ENCODE measurements around the gene DHFR.

GRCh38 chr5:80668016-80668969 is 13.5 kb upstream of the DHFR start:
- no peak for TF ChIP-seq POLR2AphosphoS5 (IDR thresholded peaks at IDR 0.05; ENCODE audit: low read depth, low read length)
- TF ChIP-seq, protein P1, sequence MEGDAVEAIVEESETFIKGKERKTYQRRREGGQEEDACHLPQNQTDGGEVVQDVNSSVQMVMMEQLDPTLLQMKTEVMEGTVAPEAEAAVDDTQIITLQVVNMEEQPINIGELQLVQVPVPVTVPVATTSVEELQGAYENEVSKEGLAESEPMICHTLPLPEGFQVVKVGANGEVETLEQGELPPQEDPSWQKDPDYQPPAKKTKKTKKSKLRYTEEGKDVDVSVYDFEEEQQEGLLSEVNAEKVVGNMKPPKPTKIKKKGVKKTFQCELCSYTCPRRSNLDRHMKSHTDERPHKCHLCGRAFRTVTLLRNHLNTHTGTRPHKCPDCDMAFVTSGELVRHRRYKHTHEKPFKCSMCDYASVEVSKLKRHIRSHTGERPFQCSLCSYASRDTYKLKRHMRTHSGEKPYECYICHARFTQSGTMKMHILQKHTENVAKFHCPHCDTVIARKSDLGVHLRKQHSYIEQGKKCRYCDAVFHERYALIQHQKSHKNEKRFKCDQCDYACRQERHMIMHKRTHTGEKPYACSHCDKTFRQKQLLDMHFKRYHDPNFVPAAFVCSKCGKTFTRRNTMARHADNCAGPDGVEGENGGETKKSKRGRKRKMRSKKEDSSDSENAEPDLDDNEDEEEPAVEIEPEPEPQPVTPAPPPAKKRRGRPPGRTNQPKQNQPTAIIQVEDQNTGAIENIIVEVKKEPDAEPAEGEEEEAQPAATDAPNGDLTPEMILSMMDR (IDR thresholded peaks at IDR 0.05): no peak
- TF ChIP-seq REST (IDR thresholded peaks at IDR 0.05; ENCODE audit: insufficient read depth in 1 of 2, low read depth in 2 of 2, low read length in 1 of 2): no peak
- TF ChIP-seq TCF7L2 (IDR thresholded peaks at IDR 0.05; ENCODE audit: low read depth, low read length): no peak

Data from Panc1 (cell line).